K562 (cell line): Measurements from ENCODE around the gene NEDD4. TPM values are rescaled to one million over a fixed set of nuclear protein-coding genes. Genes with fewer than 3 reads are reported as not detected.

ENCODE experiments used
- ESRRB ChIP-seq: fragments of 250-450 bp; sonication (Bioruptor Pico); IDR thresholded peaks from 2 replicates; pipeline ENCODE4 v1.5.0; 2020; ENCODE audit warnings: mild to moderate bottlenecking, moderate library complexity, borderline replicate concordance
- GTF2F1 ChIP-seq: IDR thresholded peaks from 2 replicates; pipeline ENCODE4 v1.6.1; 2011; ENCODE audit warnings: low read depth, low read length, improper control_type of control experiment
- KAT7 ChIP-seq: sonication (generic); formaldehyde crosslinking; IDR thresholded peaks from 2 replicates; pipeline ENCODE4 v1.8.0; 2022; ENCODE audit warnings: missing genetic modification reagents, mild to moderate bottlenecking, borderline replicate concordance
- KLF13 ChIP-seq: fragments of 450-650 bp; IDR thresholded peaks from 2 replicates; pipeline ENCODE4 v1.6.1; 2016; ENCODE audit warnings: missing genetic modification characterization, low read depth, mild to moderate bottlenecking, missing compliant biosample characterization, moderate library complexity, borderline replicate concordance
- NRF1 ChIP-seq, 2 experiments: fragments of 450-650 bp; IDR thresholded peaks in 1 of 2; conservative IDR thresholded peaks in 1 of 2; 2 replicates each; pipeline ENCODE4 v1.6.1; 2014; ENCODE audit warnings: mild to moderate bottlenecking in 2 of 2
- RERE ChIP-seq: sonication (generic); formaldehyde crosslinking; IDR thresholded peaks from 2 replicates; pipeline ENCODE4 v1.8.0; 2023; ENCODE audit warnings: missing genetic modification reagents, mild to moderate bottlenecking, borderline replicate concordance
- SPI1 ChIP-seq: IDR thresholded peaks from 2 replicates; pipeline ENCODE4 v1.6.1; 2011; ENCODE audit warnings: low read depth, low read length, control low read depth, borderline replicate concordance
- TAF1 ChIP-seq: IDR thresholded peaks from 2 replicates; pipeline ENCODE4 v1.6.1; 2011; ENCODE audit warnings: mild to moderate bottlenecking, low read length, moderate library complexity; ENCODE audit not compliant: insufficient read depth, control insufficient read depth, severe bottlenecking; ENCODE audit errors: extremely low read depth
- ZNF395 ChIP-seq: fragments of 200-800 bp; sonication (Bioruptor generic); IDR thresholded peaks from 2 replicates; pipeline ENCODE4 v1.6.1; 2017; ENCODE audit warnings: missing genetic modification characterization, missing compliant biosample characterization
- ZZZ3 ChIP-seq: fragments of 450-650 bp; IDR thresholded peaks from 2 replicates; pipeline ENCODE4 v1.6.1; 2016; ENCODE audit warnings: antibody characterized with exemption, mild to moderate bottlenecking, moderate library complexity
- polyA plus RNA-seq, 8 experiments: library from polyadenylated mRNA; depleted of rRNA in 4 of 8; stranded (reverse) in 5 of 8; unstranded in 3 of 8; fragments of >200 nt; fragmentation: Nextera tagmentation in 2 of 8; fragmentation: Illumina TruSeq in 1 of 8; extraction: Ambion mirVana in 2 of 8; extraction: Trizol in 1 of 8; gene quantifications; 2 replicates each; pipeline versions ENCODE4 v1.2.1 to v1.2.3, GENCODE V29; 2011 to 2014; ENCODE audit warnings: inconsistent platforms in 1 of 8, missing spikeins in 1 of 8
- total RNA-seq, 7 experiments: library from RNA; depleted of rRNA in 6 of 7; stranded (reverse); fragments of >200 nt in 6 of 7; fragmentation: Illumina TruSeq in 2 of 7; extraction: Trizol in 2 of 7; gene quantifications; 2 replicates each; pipeline versions ENCODE4 v1.2.1 to v1.2.3, GENCODE V29; 2011 to 2021; ENCODE audit warnings: low replicate concordance in 1 of 7
- TF ChIP-seq, protein P1 (sequence below): fragments of 250-450 bp; sonication (Bioruptor Pico); IDR thresholded peaks from 2 replicates; pipeline ENCODE4 v1.4.0; 2020
- TF ChIP-seq, protein P2 (sequence below): fragments of 450-650 bp; IDR thresholded peaks from 2 replicates; pipeline ENCODE4 v1.6.1; 2016

NEDD4 gene
- total and polyA plus RNA-seq, 9 of the 15 experiments (the other 6 are each of a cell fraction or from before 2014, with no cell fraction given), result 7.2 to 23.7 (median 17.3) TPM

GRCh38 chr15:56038015-56038414 lies 44.6 kb upstream of the NEDD4 start (continued):
- TF ChIP-seq, protein P1, sequence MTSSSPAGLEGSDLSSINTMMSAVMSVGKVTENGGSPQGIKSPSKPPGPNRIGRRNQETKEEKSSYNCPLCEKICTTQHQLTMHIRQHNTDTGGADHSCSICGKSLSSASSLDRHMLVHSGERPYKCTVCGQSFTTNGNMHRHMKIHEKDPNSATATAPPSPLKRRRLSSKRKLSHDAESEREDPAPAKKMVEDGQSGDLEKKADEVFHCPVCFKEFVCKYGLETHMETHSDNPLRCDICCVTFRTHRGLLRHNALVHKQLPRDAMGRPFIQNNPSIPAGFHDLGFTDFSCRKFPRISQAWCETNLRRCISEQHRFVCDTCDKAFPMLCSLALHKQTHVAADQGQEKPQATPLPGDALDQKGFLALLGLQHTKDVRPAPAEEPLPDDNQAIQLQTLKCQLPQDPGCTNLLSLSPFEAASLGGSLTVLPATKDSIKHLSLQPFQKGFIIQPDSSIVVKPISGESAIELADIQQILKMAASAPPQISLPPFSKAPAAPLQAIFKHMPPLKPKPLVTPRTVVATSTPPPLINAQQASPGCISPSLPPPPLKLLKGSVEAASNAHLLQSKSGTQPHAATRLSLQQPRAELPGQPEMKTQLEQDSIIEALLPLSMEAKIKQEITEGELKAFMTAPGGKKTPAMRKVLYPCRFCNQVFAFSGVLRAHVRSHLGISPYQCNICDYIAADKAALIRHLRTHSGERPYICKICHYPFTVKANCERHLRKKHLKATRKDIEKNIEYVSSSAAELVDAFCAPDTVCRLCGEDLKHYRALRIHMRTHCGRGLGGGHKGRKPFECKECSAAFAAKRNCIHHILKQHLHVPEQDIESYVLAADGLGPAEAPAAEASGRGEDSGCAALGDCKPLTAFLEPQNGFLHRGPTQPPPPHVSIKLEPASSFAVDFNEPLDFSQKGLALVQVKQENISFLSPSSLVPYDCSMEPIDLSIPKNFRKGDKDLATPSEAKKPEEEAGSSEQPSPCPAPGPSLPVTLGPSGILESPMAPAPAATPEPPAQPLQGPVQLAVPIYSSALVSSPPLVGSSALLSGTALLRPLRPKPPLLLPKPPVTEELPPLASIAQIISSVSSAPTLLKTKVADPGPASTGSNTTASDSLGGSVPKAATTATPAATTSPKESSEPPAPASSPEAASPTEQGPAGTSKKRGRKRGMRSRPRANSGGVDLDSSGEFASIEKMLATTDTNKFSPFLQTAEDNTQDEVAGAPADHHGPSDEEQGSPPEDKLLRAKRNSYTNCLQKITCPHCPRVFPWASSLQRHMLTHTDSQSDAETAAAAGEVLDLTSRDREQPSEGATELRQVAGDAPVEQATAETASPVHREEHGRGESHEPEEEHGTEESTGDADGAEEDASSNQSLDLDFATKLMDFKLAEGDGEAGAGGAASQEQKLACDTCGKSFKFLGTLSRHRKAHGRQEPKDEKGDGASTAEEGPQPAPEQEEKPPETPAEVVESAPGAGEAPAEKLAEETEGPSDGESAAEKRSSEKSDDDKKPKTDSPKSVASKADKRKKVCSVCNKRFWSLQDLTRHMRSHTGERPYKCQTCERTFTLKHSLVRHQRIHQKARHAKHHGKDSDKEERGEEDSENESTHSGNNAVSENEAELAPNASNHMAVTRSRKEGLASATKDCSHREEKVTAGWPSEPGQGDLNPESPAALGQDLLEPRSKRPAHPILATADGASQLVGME (CRISPR knock-in tag), result no peak
- TF ChIP-seq NRF1 (conservative IDR thresholded peaks at IDR 0.05 in 1 of 2, IDR thresholded peaks at IDR 0.05 in 1 of 2) (no peak), KAT7 (CRISPR knock-in tag) (no peak), ESRRB (no peak), GTF2F1 (no peak), RERE (CRISPR knock-in tag) (no peak), TAF1 (no peak), ZNF395 (CRISPR knock-in tag) (no peak), ZZZ3 (no peak), SPI1 (peak; percentile 88), KLF13 (no peak)
- TF ChIP-seq, protein P2, sequence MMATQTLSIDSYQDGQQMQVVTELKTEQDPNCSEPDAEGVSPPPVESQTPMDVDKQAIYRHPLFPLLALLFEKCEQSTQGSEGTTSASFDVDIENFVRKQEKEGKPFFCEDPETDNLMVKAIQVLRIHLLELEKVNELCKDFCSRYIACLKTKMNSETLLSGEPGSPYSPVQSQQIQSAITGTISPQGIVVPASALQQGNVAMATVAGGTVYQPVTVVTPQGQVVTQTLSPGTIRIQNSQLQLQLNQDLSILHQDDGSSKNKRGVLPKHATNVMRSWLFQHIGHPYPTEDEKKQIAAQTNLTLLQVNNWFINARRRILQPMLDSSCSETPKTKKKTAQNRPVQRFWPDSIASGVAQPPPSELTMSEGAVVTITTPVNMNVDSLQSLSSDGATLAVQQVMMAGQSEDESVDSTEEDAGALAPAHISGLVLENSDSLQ, result peak; percentile 55
